Uterus (tissue), 4 donors: ENCODE results near the gene MS4A15. TPM values are rescaled to one million over a fixed set of nuclear protein-coding genes. Genes with fewer than 3 reads are reported as not detected.

Experiments used
- DNase-seq, 2 donors: peaks; one replicate each; pipeline ENCODE4 v3.0.0-alpha.2; 2019 to 2020
- H3K27ac ChIP-seq, 2 donors: fragments of 200-600 bp; sonication (generic); 1 replicate in 1 of 2; 2 replicates in 1 of 2; pipeline ENCODE4 v1.5.1; 2016 to 2018
- H3K27me3 ChIP-seq, 2 donors: fragments of 200-600 bp; sonication (generic); one replicate each; pipeline ENCODE4 v1.5.1; 2018 to 2019; ENCODE audit warnings: control low read depth in 1 of 2
- H3K36me3 ChIP-seq, 2 donors: fragments of 200-600 bp; sonication (generic); one replicate each; pipeline ENCODE4 v1.5.1; 2019; ENCODE audit warnings: control low read depth in 1 of 2
- H3K4me1 ChIP-seq, 2 donors: fragments of 200-600 bp; sonication (generic); one replicate each; pipeline ENCODE4 v1.5.1; 2018 to 2019; ENCODE audit warnings: control low read depth in 1 of 2
- H3K4me3 ChIP-seq, 2 donors: fragments of 200-600 bp; sonication (generic); 1 replicate in 1 of 2; 2 replicates in 1 of 2; pipeline ENCODE4 v1.5.1; 2018 to 2019; ENCODE audit warnings: mild to moderate bottlenecking in 1 of 2
- H3K9me3 ChIP-seq, 2 donors: fragments of 200-600 bp; sonication (generic); one replicate each; pipeline ENCODE4 v1.5.1; 2019; ENCODE audit warnings: control low read depth in 1 of 2
- CTCF ChIP-seq, 4 experiments: fragments of 200-600 bp in 2 of 4; fragments of 450-650 bp in 2 of 4; sonication (generic) in 2 of 4; IDR thresholded peaks; one replicate each; pipeline ENCODE4 v1.5.1; 2016 to 2019; ENCODE audit warnings: antibody characterized with exemption in 4 of 4, mild to moderate bottlenecking in 2 of 4, moderate library complexity in 1 of 4
- POLR2A ChIP-seq, 2 donors: fragments of 450-650 bp; IDR thresholded peaks; one replicate each; pipeline ENCODE4 v1.6.1; 2016; ENCODE audit warnings: antibody characterized with exemption in 2 of 2, mild to moderate bottlenecking in 1 of 2, moderate library complexity in 1 of 2
- intact Hi-C: fragments of 100-400 bp; cut with DNase I; formaldehyde crosslinking; loops from one replicate; pipeline ENCODE4 v1.15.1; 2023; ENCODE audit warnings: low total_unique reads
- total RNA-seq, 4 donors: library from RNA; depleted of rRNA in 3 of 4; stranded (reverse); fragments of >200 nt in 3 of 4; gene quantifications; one replicate each; pipeline versions ENCODE4 v1.1.0 to v1.2.4, GENCODE V29; 2014 to 2023
- donor health status: DM: yes; HTN: yes; CAD: no.

MS4A15 gene
- total RNA-seq, 4 donors from 2014 or later: not detected

DNA sequence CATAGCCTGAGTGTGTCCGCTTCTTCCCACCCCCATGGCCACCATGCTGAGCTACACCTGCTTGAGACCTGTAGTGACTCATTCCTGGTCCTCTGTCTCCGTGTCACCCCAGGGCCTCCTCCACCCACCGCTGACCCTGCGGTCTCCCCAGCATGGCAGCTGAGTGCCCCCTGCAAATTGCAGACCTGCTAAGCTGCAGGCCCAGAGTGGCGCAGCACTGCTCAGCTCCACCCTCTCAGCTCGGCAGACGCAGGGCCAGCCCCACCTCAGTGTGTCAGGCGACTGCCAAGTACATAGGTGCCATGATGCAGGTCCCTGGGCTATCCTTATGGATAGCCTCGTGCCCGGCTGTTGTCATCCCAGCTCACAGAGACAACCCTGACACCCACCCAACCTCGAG, 13.1 kb downstream of the MS4A15 start:
- Histone ChIP-seq H3K4me3 (no peak overlapping the region), H3K27ac (no peak overlapping the region), H3K4me1 (no peaks in the 10 kb centered on the region), H3K27me3 (no peaks in the 10 kb centered on the region), H3K9me3 (no peaks in the 10 kb centered on the region), H3K36me3 (no peaks in the 10 kb centered on the region)
- TF ChIP-seq CTCF (IDR thresholded peaks at IDR 0.05) (no peak), POLR2A (IDR thresholded peaks at IDR 0.05) (no peak)
- no peak for DNase-seq
- intact Hi-C loops: no loop called here

DNA sequence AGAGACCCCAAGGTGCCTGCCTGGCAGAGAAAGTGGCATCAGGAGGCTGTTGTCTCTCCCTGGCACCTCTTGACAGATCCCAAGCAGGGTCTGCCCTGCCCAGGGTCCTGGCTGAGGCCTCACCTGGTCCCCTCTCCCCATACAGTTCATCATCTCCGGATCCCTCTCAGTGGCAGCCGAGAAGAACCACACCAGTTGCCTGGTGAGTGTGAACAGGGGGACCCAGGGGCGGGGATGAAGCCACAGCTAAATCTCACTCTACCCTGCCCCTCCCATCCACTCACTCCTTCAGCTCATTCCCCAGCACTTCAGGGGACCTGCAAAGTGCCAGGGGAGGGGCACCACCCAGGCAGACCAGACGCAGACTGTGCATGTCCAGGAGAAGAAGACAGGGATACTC, 14.5 kb downstream of the MS4A15 start:
- Histone ChIP-seq H3K27ac (no peak overlapping the region), H3K36me3 (no peaks in the 10 kb centered on the region), H3K27me3 (no peaks in the 10 kb centered on the region), H3K9me3 (no peaks in the 10 kb centered on the region), H3K4me1 (no peaks in the 10 kb centered on the region), H3K4me3 (no peak overlapping the region)
- DNase-seq: no peak
- intact Hi-C loops: no loop called here
- no peak for TF ChIP-seq CTCF (IDR thresholded peaks at IDR 0.05)
- no peak for TF ChIP-seq POLR2A (IDR thresholded peaks at IDR 0.05)

GRCh38 chr11:60771879-60772525, 15.3 kb downstream of the MS4A15 start:
- H3K27ac ChIP-seq: no peak overlapping the region
- H3K9me3 ChIP-seq: no peaks in the 10 kb centered on the region
- DNase-seq: no peak
- intact Hi-C loops: no loop called here
- no peaks in the 10 kb centered on the region for H3K36me3 ChIP-seq
- TF ChIP-seq POLR2A (IDR thresholded peaks at IDR 0.05): no peak
- TF ChIP-seq CTCF (IDR thresholded peaks at IDR 0.05): no peak
- H3K4me3 ChIP-seq: no peak overlapping the region
- no peaks in the 10 kb centered on the region for H3K4me1 ChIP-seq
- H3K27me3 ChIP-seq: no peaks in the 10 kb centered on the region

- intact Hi-C loops: no loop called here
- Histone ChIP-seq H3K4me3 (no peak overlapping the region), H3K4me1 (no peaks in the 10 kb centered on the region), H3K27ac (no peak overlapping the region), H3K27me3 (no peaks in the 10 kb centered on the region), H3K9me3 (no peaks in the 10 kb centered on the region), H3K36me3 (no peaks in the 10 kb centered on the region)
- DNase-seq: no peak
- TF ChIP-seq CTCF (IDR thresholded peaks at IDR 0.05) (no peak), POLR2A (IDR thresholded peaks at IDR 0.05) (no peak)
Measured at GRCh38 chr11:60772666-60773065, 16.0 kb downstream of the MS4A15 start.

DNA sequence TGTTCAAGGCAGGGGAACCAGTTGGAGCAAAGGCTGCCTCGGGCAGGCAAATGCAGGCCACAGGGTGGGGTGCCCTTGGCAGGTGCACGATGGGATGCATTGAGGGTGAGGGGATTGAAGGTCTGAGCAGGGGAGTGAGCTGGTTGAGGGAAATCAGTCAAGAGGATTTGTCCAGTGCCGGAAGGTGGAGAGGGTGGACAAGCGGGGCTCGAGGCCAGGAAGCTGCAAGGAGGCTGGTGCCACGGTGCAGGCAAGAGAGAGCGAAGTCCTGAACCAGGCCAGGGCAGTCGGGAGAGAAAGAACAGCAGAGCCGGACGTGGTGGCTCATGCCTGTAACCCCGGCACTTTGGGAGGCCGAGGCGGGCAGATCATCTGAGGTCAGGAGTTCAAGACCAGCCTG, 18.1 kb downstream of the MS4A15 start:
- H3K27me3 ChIP-seq: no peaks in the 10 kb centered on the region
- H3K36me3 ChIP-seq: no peaks in the 10 kb centered on the region
- no peak overlapping the region for H3K27ac ChIP-seq
- TF ChIP-seq POLR2A (IDR thresholded peaks at IDR 0.05): no peak
- TF ChIP-seq CTCF (IDR thresholded peaks at IDR 0.05): no peak
- intact Hi-C loops: no loop called here
- no peaks in the 10 kb centered on the region for H3K9me3 ChIP-seq
- H3K4me1 ChIP-seq: no peaks in the 10 kb centered on the region
- H3K4me3 ChIP-seq: no peak overlapping the region
- DNase-seq: no peak
